Endodermal cell (in vitro differentiated cells): Measurements from ENCODE around the gene PELI3. TPM values are rescaled to one million over a fixed set of nuclear protein-coding genes. Genes with fewer than 3 reads are reported as not detected.

ENCODE experiments used
- DNase-seq: peaks from one replicate; pipeline ENCODE4 v3.0.0-alpha.2; 2017
- H3K27ac ChIP-seq: 2 replicates; pipeline ENCODE4 v1.5.1; 2013; ENCODE audit warnings: mild to moderate bottlenecking, low read depth, low read length, moderate library complexity
- H3K27me3 ChIP-seq: 2 replicates; pipeline ENCODE4 v1.6.1; 2013; ENCODE audit warnings: mild to moderate bottlenecking, low read length, moderate library complexity; ENCODE audit not compliant: insufficient read depth, control insufficient read depth, poor library complexity, severe bottlenecking
- H3K36me3 ChIP-seq: 2 replicates; pipeline ENCODE4 v1.7.0; 2013; ENCODE audit warnings: mild to moderate bottlenecking, low read length, moderate library complexity; ENCODE audit not compliant: control insufficient read depth, insufficient read depth
- H3K4me1 ChIP-seq: one replicate; pipeline ENCODE4 v1.7.0; 2013; ENCODE audit warnings: low read length; ENCODE audit not compliant: control insufficient read depth, insufficient read depth
- H3K4me3 ChIP-seq: 2 replicates; pipeline ENCODE4 v1.5.1; 2013; ENCODE audit warnings: mild to moderate bottlenecking, low read length, moderate library complexity
- H3K9ac ChIP-seq: 2 replicates; pipeline ENCODE4 v1.6.1; 2013; ENCODE audit warnings: mild to moderate bottlenecking, low read length, moderate library complexity; ENCODE audit not compliant: poor library complexity, severe bottlenecking; ENCODE audit errors: extremely low read depth
- H3K9me3 ChIP-seq: 2 replicates; pipeline ENCODE4 v1.6.1; 2013; ENCODE audit warnings: mild to moderate bottlenecking, low read length, moderate library complexity; ENCODE audit not compliant: control insufficient read depth
- H3K27ac Mint-ChIP-seq: 2 replicates; pipeline ENCODE4 v1.8.0; 2020; ENCODE audit warnings: mixed read lengths
- H3K27me3 Mint-ChIP-seq: 2 replicates; pipeline ENCODE4 v1.8.0; 2021; ENCODE audit warnings: mild to moderate bottlenecking, mixed read lengths; ENCODE audit not compliant: insufficient read depth
- H3K36me3 Mint-ChIP-seq: 2 replicates; pipeline ENCODE4 v1.8.0; 2020; ENCODE audit warnings: low read depth, mixed read lengths
- H3K4me1 Mint-ChIP-seq: 2 replicates; pipeline ENCODE4 v1.8.0; 2020; ENCODE audit warnings: mixed read lengths
- H3K4me3 Mint-ChIP-seq: 2 replicates; pipeline ENCODE4 v1.8.0; 2020; ENCODE audit warnings: mild to moderate bottlenecking, moderate library complexity, mixed read lengths
- H3K9me3 Mint-ChIP-seq: 2 replicates; pipeline ENCODE4 v1.8.0; 2020; ENCODE audit warnings: mild to moderate bottlenecking, mixed read lengths
- WGBS, 2 experiments: methylation state at CpG; one replicate each; pipeline versions ENCODE4 v1.1.5 to v1.1.7; 2013; ENCODE audit warnings: missing lambda C conversion rate in 2 of 2, mixed read lengths in 1 of 2; ENCODE audit not compliant: insufficient coverage in 1 of 2, insufficient read length in 1 of 2; 5-methylcytosine and 5-hydroxymethylcytosine counted together
- total RNA-seq, 2 donors: library from RNA; stranded (reverse); fragmentation: NEBNext Ultra II Directional in 1 of 2; extraction: Animal tissue kit (Norgen Biotek cat#: 25700) in 1 of 2; gene quantifications; 2 replicates in 1 of 2; 3 replicates in 1 of 2; pipeline ENCODE4 v1.2.1, GENCODE V29; 2021
- TF ChIP-seq, protein P1 (sequence below): fragments of 200-600 bp; sonication (generic); conservative IDR thresholded peaks from 2 replicates; pipeline ENCODE4 v1.5.0; 2021; ENCODE audit warnings: antibody characterized with exemption, mild to moderate bottlenecking

Gene PELI3
- total RNA-seq, 2 donors from 2014 or later, result 9.0 to 12.4 TPM

- Mint-ChIP-seq H3K4me3 (no peak overlapping the region), H3K36me3 (peaks cover 49% of the 10 kb centered on the region), H3K4me1 (peaks cover 3% of the 10 kb centered on the region), H3K9me3 (no peaks in the 10 kb centered on the region), H3K27ac (peak overlapping the region; percentile 48), H3K27me3 (no peaks in the 10 kb centered on the region)
- H3K27ac ChIP-seq, result no peak overlapping the region
- 81 to 82% methylated on average over 12 to 20 of the region's 20 CpGs for WGBS, 2 experiments
- no peak overlapping the region for H3K9ac ChIP-seq
- no peaks in the 10 kb centered on the region for H3K9me3 ChIP-seq
- H3K27me3 ChIP-seq, result no peaks in the 10 kb centered on the region
- TF ChIP-seq, protein P1, sequence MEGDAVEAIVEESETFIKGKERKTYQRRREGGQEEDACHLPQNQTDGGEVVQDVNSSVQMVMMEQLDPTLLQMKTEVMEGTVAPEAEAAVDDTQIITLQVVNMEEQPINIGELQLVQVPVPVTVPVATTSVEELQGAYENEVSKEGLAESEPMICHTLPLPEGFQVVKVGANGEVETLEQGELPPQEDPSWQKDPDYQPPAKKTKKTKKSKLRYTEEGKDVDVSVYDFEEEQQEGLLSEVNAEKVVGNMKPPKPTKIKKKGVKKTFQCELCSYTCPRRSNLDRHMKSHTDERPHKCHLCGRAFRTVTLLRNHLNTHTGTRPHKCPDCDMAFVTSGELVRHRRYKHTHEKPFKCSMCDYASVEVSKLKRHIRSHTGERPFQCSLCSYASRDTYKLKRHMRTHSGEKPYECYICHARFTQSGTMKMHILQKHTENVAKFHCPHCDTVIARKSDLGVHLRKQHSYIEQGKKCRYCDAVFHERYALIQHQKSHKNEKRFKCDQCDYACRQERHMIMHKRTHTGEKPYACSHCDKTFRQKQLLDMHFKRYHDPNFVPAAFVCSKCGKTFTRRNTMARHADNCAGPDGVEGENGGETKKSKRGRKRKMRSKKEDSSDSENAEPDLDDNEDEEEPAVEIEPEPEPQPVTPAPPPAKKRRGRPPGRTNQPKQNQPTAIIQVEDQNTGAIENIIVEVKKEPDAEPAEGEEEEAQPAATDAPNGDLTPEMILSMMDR, result peak; percentile 80
- no peak overlapping the region for H3K4me3 ChIP-seq
- DNase-seq, result peak; percentile 84
- H3K4me1 ChIP-seq, result no peaks in the 10 kb centered on the region
- H3K36me3 ChIP-seq, result peaks cover 49% of the 10 kb centered on the region
Measured at GRCh38 chr11:66491315-66491935, 24.7 kb downstream of the PELI3 start.

- 93 to 100% methylated on average over 1 to 10 of the region's 10 CpGs for WGBS, 2 experiments
- no peaks in the 10 kb centered on the region for H3K27me3 ChIP-seq
- no peak overlapping the region for H3K27ac ChIP-seq
- Mint-ChIP-seq H3K4me3 (no peak overlapping the region), H3K27ac (no peak overlapping the region), H3K9me3 (no peaks in the 10 kb centered on the region), H3K4me1 (peaks cover 3% of the 10 kb centered on the region), H3K36me3 (peaks cover 58% of the 10 kb centered on the region), H3K27me3 (no peaks in the 10 kb centered on the region)
- DNase-seq, result no peak
- H3K4me3 ChIP-seq, result no peak overlapping the region
- H3K9ac ChIP-seq, result no peak overlapping the region
- TF ChIP-seq, protein P1, result no peak
- no peaks in the 10 kb centered on the region for H3K4me1 ChIP-seq
- H3K9me3 ChIP-seq, result no peaks in the 10 kb centered on the region
- peaks cover 55% of the 10 kb centered on the region for H3K36me3 ChIP-seq
Measured at GRCh38 chr11:66492161-66492865, 25.6 kb downstream of the PELI3 start.

GRCh38 chr11:66493130-66493529, 26.4 kb downstream of the PELI3 start:
- no peaks in the 10 kb centered on the region for H3K27me3 ChIP-seq
- H3K4me1 Mint-ChIP-seq, result peaks cover 3% of the 10 kb centered on the region
- H3K4me3 Mint-ChIP-seq, result no peak overlapping the region
- TF ChIP-seq, protein P1, result no peak
- H3K27ac Mint-ChIP-seq, result no peak overlapping the region
- no peaks in the 10 kb centered on the region for H3K9me3 ChIP-seq
- DNase-seq, result no peak
- H3K36me3 ChIP-seq, result peaks cover 56% of the 10 kb centered on the region
- no peak overlapping the region for H3K27ac ChIP-seq
- peaks cover 56% of the 10 kb centered on the region for H3K36me3 Mint-ChIP-seq
- H3K4me3 ChIP-seq, result no peak overlapping the region
- H3K9ac ChIP-seq, result no peak overlapping the region
- H3K4me1 ChIP-seq, result no peaks in the 10 kb centered on the region
- WGBS, 2 experiments, result 95 to 97% methylated on average over 6 to 10 of the region's 10 CpGs
- no peaks in the 10 kb centered on the region for H3K27me3 Mint-ChIP-seq
- no peaks in the 10 kb centered on the region for H3K9me3 Mint-ChIP-seq
